ACC112 (cell line): ENCODE data around the gene SMARCAL1.

Experiments used
- H2AFZ ChIP-seq: fragments of 200-600 bp; sonication (generic); one replicate; pipeline ENCODE4 v1.6.0; 2017; ENCODE audit warnings: antibody characterized with exemption, low read length; ENCODE audit not compliant: unreplicated experiment
- H3K27ac ChIP-seq: fragments of 200-600 bp; sonication (generic); 2 replicates; pipeline ENCODE4 v1.5.1; 2014; ENCODE audit warnings: low read depth, mild to moderate bottlenecking, antibody characterized with exemption, low read length, moderate library complexity
- H3K27me3 ChIP-seq: fragments of 200-600 bp; sonication (generic); 2 replicates; pipeline ENCODE4 v1.6.1; 2014; ENCODE audit warnings: mild to moderate bottlenecking, antibody characterized with exemption, low read length, moderate library complexity, mixed read lengths; ENCODE audit not compliant: insufficient read depth
- H3K36me3 ChIP-seq: fragments of 200-600 bp; sonication (generic); 2 replicates; pipeline ENCODE4 v1.6.1; 2016; ENCODE audit warnings: mild to moderate bottlenecking, antibody characterized with exemption, low read length, moderate library complexity, mixed read lengths; ENCODE audit not compliant: insufficient read depth
- H3K4me1 ChIP-seq: fragments of 200-600 bp; sonication (generic); one replicate; pipeline ENCODE4 v1.6.1; 2016; ENCODE audit warnings: low read length, mixed read lengths; ENCODE audit not compliant: insufficient read depth, unreplicated experiment, control insufficient read depth
- H3K4me3 ChIP-seq: fragments of 200-600 bp; sonication (generic); 2 replicates; pipeline ENCODE4 v1.5.1; 2014; ENCODE audit warnings: mild to moderate bottlenecking, low read depth, low read length
- H3K79me2 ChIP-seq: fragments of 200-600 bp; sonication (generic); one replicate; pipeline ENCODE4 v1.6.0; 2016; ENCODE audit warnings: low read length; ENCODE audit not compliant: control insufficient read depth, unreplicated experiment, insufficient read depth

The SMARCAL1 gene

GRCh38 chr2:216450346-216450745 is 38.1 kb downstream of the SMARCAL1 start:
- H2AFZ ChIP-seq, result no peak overlapping the region
- H3K36me3 ChIP-seq, result peaks cover 68% of the 10 kb centered on the region
- no peaks in the 10 kb centered on the region for H3K79me2 ChIP-seq
- no peaks in the 10 kb centered on the region for H3K27me3 ChIP-seq
- H3K27ac ChIP-seq, result no peak overlapping the region
- no peaks in the 10 kb centered on the region for H3K4me1 ChIP-seq
- no peak overlapping the region for H3K4me3 ChIP-seq

GRCh38 chr2:216450784-216451183 is 38.5 kb downstream of the SMARCAL1 start:
- no peaks in the 10 kb centered on the region for H3K4me1 ChIP-seq
- H3K27ac ChIP-seq, result no peak overlapping the region
- H3K36me3 ChIP-seq, result peaks cover 68% of the 10 kb centered on the region
- no peak overlapping the region for H2AFZ ChIP-seq
- no peaks in the 10 kb centered on the region for H3K27me3 ChIP-seq
- H3K79me2 ChIP-seq, result no peaks in the 10 kb centered on the region
- H3K4me3 ChIP-seq, result no peak overlapping the region

- Histone ChIP-seq H3K36me3 (peaks cover 48% of the 10 kb centered on the region), H3K27me3 (no peaks in the 10 kb centered on the region)
These were observed 41.8 kb downstream of the SMARCAL1 start for GRCh38 chr2:216453955-216454614.

GRCh38 chr2:216463148-216463547 is 50.9 kb downstream of the SMARCAL1 start:
- H3K36me3 ChIP-seq, result no peaks in the 10 kb centered on the region
- H2AFZ ChIP-seq, result no peak overlapping the region
- H3K27ac ChIP-seq, result no peak overlapping the region

More at GRCh38 chr2:216453955-216454614, 41.8 kb downstream of the SMARCAL1 start:
- H3K4me1 ChIP-seq, result no peaks in the 10 kb centered on the region
- H3K4me3 ChIP-seq, result no peak overlapping the region
- no peaks in the 10 kb centered on the region for H3K79me2 ChIP-seq
- no peak overlapping the region for H2AFZ ChIP-seq
- H3K27ac ChIP-seq, result no peak overlapping the region

GRCh38 chr2:216464104-216464720 is 51.9 kb downstream of the SMARCAL1 start:
- Histone ChIP-seq H3K4me3 (no peak overlapping the region), H3K36me3 (no peaks in the 10 kb centered on the region), H3K27ac (no peak overlapping the region), H2AFZ (no peak overlapping the region), H3K27me3 (no peaks in the 10 kb centered on the region), H3K79me2 (no peaks in the 10 kb centered on the region), H3K4me1 (no peaks in the 10 kb centered on the region)

More at GRCh38 chr2:216463148-216463547, 50.9 kb downstream of the SMARCAL1 start:
- H3K4me3 ChIP-seq, result no peak overlapping the region
- H3K79me2 ChIP-seq, result no peaks in the 10 kb centered on the region
- H3K27me3 ChIP-seq, result no peaks in the 10 kb centered on the region
- H3K4me1 ChIP-seq, result no peaks in the 10 kb centered on the region

- Histone ChIP-seq H3K4me3 (no peak overlapping the region), H3K4me1 (no peaks in the 10 kb centered on the region), H2AFZ (no peak overlapping the region), H3K27ac (no peak overlapping the region), H3K27me3 (no peaks in the 10 kb centered on the region), H3K79me2 (no peaks in the 10 kb centered on the region), H3K36me3 (no peaks in the 10 kb centered on the region)
These were observed 53.4 kb downstream of the SMARCAL1 start for GRCh38 chr2:216465579-216466195.

GRCh38 chr2:216467845-216468244 is 55.6 kb downstream of the SMARCAL1 start:
- no peak overlapping the region for H2AFZ ChIP-seq
- H3K79me2 ChIP-seq, result no peaks in the 10 kb centered on the region
- no peaks in the 10 kb centered on the region for H3K27me3 ChIP-seq
- no peak overlapping the region for H3K4me3 ChIP-seq
- no peaks in the 10 kb centered on the region for H3K4me1 ChIP-seq
- H3K36me3 ChIP-seq, result no peaks in the 10 kb centered on the region
- no peak overlapping the region for H3K27ac ChIP-seq

GRCh38 chr2:216469661-216470060 is 57.4 kb downstream of the SMARCAL1 start:
- Histone ChIP-seq H3K27me3 (no peaks in the 10 kb centered on the region), H3K27ac (no peak overlapping the region)

GRCh38 chr2:216473187-216473586 is 60.9 kb downstream of the SMARCAL1 start:
- Histone ChIP-seq H3K27ac (no peak overlapping the region), H3K4me3 (no peak overlapping the region), H3K36me3 (no peaks in the 10 kb centered on the region; the same call in 1 of the 2 replicates), H3K79me2 (no peaks in the 10 kb centered on the region), H3K4me1 (peaks cover 9% of the 10 kb centered on the region), H2AFZ (no peak overlapping the region), H3K27me3 (no peaks in the 10 kb centered on the region)

More at GRCh38 chr2:216469661-216470060, 57.4 kb downstream of the SMARCAL1 start:
- H3K79me2 ChIP-seq, result no peaks in the 10 kb centered on the region
- H3K36me3 ChIP-seq, result no peaks in the 10 kb centered on the region; the same call in 1 of the 2 replicates
- no peak overlapping the region for H2AFZ ChIP-seq
- H3K4me3 ChIP-seq, result no peak overlapping the region
- no peaks in the 10 kb centered on the region for H3K4me1 ChIP-seq

GRCh38 chr2:216474925-216475670 is 62.8 kb downstream of the SMARCAL1 start:
- no peaks in the 10 kb centered on the region for H3K79me2 ChIP-seq
- H3K27me3 ChIP-seq, result no peaks in the 10 kb centered on the region
- H3K4me3 ChIP-seq, result no peak overlapping the region
- no peaks in the 10 kb centered on the region; the same call in 1 of the 2 replicates for H3K36me3 ChIP-seq
- H3K27ac ChIP-seq, result no peak overlapping the region
- peaks cover 16% of the 10 kb centered on the region for H3K4me1 ChIP-seq
- H2AFZ ChIP-seq, result no peak overlapping the region
